GM19043 (cell line): ENCODE results near the gene IGSF9.

Experiments
- ATAC-seq: cut with Tn5 transposase; IDR thresholded peaks from one replicate; pipeline ENCODE4 v1.9.1; 2021; ENCODE audit warnings: low read depth; ENCODE audit not compliant: unreplicated experiment

The IGSF9 gene

GRCh38 chr1:159934136-159935039 is 11.0 kb downstream of the IGSF9 start:
- no peak for ATAC-seq

DNA sequence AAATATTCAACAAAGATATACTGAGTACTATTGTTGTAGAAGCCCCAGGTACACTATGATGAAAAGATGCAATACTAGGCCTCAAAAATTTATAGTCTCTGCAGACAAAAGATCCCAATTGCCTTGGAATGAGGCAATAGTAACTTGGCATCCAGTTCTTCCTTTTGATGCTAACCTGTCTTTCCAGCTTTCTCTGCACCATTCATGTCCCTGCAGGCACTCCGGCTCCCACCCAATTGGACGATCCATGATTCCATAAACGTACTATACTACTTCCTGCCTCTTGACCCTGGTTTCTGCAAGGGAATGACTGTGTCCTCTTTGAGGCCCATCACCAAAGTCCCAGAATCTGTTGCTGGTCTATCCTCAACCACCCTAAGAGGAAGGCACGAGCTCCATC is 12.1 kb downstream of the IGSF9 start:
- no peak for ATAC-seq

DNA sequence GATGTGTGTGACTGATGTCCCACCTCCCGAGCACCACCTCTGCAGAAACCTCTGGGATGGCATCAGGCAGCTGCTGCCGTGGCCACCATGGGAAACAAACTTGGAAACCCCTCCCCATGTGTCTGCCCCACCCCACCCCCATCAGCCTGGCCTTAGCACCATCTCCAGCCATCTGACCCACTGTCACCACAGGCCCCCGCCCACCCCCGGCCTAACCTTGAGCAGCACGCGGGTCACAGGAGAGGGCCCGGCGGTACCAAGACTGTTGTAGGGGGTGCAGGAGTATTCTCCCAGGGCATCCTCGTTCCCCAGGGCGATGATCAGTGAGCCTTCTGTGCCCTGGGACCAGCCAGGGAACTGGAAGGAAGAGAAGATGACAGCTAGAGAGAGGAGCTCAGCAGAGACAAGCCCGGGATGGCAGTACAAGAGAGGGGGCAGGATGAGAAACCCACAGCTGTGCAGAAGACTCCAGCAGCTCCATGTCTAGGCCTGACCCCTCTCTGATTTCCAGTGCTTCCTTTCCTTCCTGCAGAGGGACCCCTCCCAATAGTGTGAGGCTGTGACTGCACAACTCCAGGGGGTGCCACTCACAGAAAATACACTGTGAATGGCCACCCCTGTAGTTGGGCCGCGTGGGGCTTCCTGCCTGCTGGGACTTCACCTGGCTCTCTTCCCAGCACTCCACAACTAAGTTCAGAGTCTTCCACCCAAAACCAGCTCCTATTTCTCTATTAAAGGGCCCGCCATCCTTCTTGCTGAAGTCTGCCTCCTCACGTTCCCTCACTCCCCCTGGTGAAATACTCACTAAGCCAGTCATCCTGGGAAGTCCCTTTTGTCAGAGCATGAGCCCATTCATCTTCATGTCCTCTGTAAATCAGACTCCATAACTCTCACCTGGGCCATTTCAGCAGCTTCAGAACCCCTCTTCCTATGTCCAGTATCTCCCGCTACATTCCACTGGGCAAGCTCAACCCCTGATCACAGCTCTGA is 12.8 kb downstream of the IGSF9 start:
- no peak for ATAC-seq

GRCh38 chr1:159931795-159932173 is 13.6 kb downstream of the IGSF9 start:
- no peak for ATAC-seq

DNA sequence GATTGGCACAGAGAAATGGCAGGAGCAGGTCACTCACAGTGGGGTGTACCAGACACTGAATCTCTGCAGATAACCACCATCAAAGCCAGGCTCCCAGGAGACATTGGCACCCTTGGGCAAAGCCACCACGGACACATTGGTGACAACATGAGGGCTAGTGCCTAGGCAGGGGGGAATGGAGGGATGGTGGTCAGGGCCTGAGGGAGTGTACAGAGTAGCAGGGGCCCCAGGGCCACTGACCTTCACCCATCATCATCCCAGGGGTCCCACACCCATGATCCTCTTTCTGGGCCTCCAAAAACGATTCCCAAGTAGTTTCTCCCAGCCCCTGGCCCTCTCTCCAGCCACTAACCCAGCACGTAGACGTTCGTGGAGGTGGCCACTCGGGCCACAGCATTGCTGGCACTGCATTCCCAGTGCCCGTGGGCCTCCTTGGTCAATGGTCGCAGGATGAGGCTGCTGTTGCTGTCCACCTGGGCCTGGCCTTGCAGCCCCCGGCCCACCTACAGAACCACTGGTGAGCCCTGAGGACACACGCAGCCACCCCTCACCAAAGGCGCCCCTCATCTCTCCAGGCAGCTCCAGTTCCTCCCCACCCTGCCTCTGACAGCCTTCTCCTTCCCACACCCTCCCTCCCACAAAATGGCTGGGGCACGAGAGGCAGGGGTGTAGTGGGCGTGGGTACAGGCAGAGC is 14.2 kb downstream of the IGSF9 start:
- ATAC-seq: no peak

GRCh38 chr1:159930634-159931033 is 14.8 kb downstream of the IGSF9 start:
- no peak for ATAC-seq

DNA sequence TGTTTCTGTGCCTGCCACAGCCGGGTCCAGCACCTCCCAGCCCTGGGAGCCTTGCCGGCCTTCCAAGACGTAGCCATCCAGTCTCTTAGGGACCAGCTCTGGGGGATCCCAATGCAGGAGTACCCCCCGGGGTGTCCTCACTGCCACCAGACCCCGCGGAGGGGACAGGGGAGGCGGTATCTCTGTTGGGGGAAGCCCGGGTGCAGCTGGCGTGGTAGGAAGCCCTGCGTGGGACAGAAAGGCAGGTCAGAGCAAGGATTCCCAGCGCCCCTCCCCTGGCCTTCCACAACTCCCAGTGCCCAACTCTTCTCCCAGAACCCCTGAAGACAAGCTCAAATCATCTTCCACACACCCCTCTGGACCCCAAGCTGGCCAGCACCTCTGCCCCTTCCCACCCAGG is 15.2 kb downstream of the IGSF9 start:
- ATAC-seq: no peak

DNA sequence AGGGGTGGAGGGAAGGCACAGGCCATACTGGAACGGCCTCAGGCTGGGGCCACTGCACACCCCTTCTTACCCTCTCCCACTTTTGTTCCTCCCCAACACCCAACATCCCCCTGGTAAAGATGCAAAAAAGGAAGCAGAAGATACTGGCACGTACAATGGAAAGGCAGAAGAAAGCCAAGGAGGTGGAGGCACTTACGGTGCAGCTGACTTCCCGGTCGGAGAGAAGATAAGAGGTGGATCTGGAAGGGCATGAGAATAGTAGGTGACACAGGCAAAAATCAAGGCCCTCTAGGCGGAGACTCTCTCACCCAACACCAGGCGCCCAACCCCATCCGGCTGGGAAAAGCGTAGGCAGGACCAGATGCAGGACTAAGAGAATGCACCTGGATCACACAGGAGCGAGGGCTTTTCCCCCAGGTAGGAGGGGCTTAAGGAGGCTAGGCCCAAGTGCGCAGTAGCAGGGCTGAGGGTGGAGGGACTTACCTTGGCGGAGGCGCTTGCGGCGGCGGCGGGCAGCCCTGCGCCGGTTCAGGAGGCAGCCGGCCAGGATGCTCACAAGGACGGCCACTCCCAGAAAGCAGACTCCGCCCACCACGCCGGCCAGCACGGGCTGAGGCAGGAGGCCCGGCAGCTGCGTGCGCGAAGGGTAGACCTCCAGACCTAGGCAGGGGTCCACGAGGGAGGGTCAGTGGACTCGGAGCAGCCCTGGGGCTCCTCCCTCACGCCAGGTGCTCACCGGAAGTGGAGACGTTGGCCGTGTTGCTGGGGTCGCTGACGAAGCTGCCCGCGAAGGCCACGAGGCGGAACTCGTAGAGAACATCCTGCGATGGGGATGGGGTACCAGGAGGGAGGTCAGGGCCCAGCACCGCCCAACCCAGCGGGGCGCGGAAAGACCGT is 16.0 kb downstream of the IGSF9 start:
- ATAC-seq: no peak

DNA sequence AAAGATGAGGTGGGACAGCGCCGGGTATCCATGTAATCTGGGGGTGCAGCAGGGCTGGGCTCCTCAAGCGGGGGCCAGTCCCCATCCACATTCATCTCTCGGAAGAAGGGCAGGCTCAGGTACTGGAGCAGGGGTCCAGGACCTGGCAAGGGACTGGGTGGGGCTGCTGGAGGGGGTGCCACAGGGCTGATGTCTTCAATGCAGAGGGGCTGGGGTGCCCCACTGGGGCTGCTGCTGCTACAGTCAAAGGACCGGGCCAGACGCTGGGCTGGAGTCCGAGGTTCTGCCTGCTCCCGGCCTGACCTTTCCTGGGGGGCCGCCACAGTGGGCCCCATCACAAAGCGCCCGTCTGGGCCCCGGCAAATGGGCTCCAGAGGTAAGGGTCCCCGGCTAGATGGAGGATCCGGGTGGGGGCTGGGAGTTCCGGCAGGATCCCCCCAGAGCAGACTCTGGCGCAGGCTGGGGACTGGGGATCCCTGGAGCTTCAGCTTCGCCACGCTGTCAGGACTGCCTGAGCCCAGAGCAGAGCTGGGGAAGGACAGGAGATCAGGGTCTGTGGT is 16.8 kb downstream of the IGSF9 start:
- ATAC-seq: no peak

GRCh38 chr1:159927849-159928431 is 17.5 kb downstream of the IGSF9 start:
- ATAC-seq: no peak

GRCh38 chr1:159927211-159927848 is 18.1 kb downstream of the IGSF9 start:
- no peak for ATAC-seq

- ATAC-seq: peak; percentile 3
Observed at GRCh38 chr1:159925719-159926078, 19.7 kb downstream of the IGSF9 start.

- ATAC-seq: peak; percentile 58
Observed at GRCh38 chr1:159924791-159925718, 20.4 kb downstream of the IGSF9 start, which contains the start of gene TAGLN2. Gene TAGLN2 (minus strand): TSS chr1:159925507. CDS start chr1:159920509, 4,998 bp downstream.

DNA sequence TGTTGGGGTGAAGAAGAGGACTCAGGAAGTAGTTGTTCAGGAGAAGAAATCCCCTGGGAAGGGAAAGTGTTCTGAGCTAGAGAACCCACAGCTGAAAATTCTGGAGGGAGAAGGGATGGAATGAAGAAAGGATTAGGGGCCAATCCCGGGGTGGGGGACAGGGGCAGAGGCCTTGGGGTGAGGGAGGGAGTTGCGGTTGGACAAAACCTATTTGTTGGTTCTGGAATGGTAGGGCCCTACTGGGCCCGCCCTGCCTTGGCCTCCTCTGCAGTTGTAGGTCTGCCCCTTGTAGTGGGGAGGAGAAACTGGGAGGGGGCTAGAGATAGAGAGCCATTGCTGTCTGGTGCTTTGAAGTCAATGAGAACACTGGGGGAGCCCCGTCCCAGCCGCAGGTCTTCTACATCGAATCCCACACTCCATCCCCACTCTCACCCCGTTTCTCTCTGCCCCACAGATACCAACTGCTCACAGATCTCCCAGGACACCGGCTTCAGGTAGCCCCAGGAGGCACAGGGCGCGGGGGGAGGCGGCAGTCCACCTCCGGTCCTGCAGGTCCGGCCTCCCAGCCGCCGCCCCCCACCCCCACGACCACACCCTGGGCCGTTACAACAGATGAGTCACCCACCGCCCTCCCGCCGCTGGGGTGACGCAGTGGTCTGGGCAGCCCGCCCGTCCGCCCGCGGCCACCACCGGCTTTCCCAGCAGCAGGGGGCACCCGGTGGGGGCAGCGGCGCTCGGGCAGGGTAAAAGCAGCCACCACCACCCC is 21.2 kb downstream of the IGSF9 start:
- ATAC-seq: no peak

GRCh38 chr1:159923203-159924024 is 22.0 kb downstream of the IGSF9 start:
- peak; percentile 29 for ATAC-seq
